HEK293 (cell line): ENCODE measurements around the gene PLXNA2.

Experiments used
- CTCF ChIP-seq: fragments of 450-650 bp; formaldehyde crosslinking; IDR thresholded peaks from 2 replicates; pipeline ENCODE4 v1.5.1; 2016; ENCODE audit warnings: missing biosample characterization, missing genetic modification characterization
- HOXA7 ChIP-seq: sonication (generic); formaldehyde crosslinking; IDR thresholded peaks from 2 replicates; pipeline ENCODE4 v1.8.1; 2022; ENCODE audit warnings: missing genetic modification reagents, borderline replicate concordance
- ZNF16 ChIP-seq: fragments of 450-650 bp; formaldehyde crosslinking; IDR thresholded peaks from 2 replicates; pipeline ENCODE4 v1.5.1; 2016; ENCODE audit warnings: low read depth, missing biosample characterization, missing genetic modification characterization
- ZNF184 ChIP-seq: fragments of 450-650 bp; IDR thresholded peaks from 2 replicates; pipeline ENCODE4 v1.5.1; 2018; ENCODE audit warnings: missing biosample characterization, mild to moderate bottlenecking, missing genetic modification characterization
- ZNF280D ChIP-seq: fragments of 450-650 bp; formaldehyde crosslinking; IDR thresholded peaks from 2 replicates; pipeline ENCODE4 v1.5.1; 2016; ENCODE audit warnings: missing biosample characterization, missing genetic modification characterization
- ZNF544 ChIP-seq: fragments of 450-650 bp; formaldehyde crosslinking; IDR thresholded peaks from 2 replicates; pipeline ENCODE4 v1.5.0; 2017; ENCODE audit warnings: missing biosample characterization, missing genetic modification characterization
- ZNF639 ChIP-seq: fragments of 450-650 bp; formaldehyde crosslinking; IDR thresholded peaks from 2 replicates; pipeline ENCODE4 v1.5.1; 2016; ENCODE audit warnings: missing biosample characterization, missing genetic modification characterization
- ZNF704 ChIP-seq: fragments of 450-650 bp; formaldehyde crosslinking; IDR thresholded peaks from 2 replicates; pipeline ENCODE4 v1.5.1; 2016; ENCODE audit warnings: missing biosample characterization, missing genetic modification characterization

GRCh38 chr1:208122612-208123358 lies 121.4 kb downstream of the PLXNA2 start:
- TF ChIP-seq CTCF (tag by site-specific recombination) (no peak), ZNF184 (no peak), ZNF639 (tag by site-specific recombination) (no peak), HOXA7 (CRISPR knock-in tag) (no peak), ZNF704 (no peak), ZNF544 (no peak), ZNF16 (tag by site-specific recombination) (no peak), ZNF280D (tag by site-specific recombination) (no peak)
